ENCODE measurements around the gene MYO9B. TPM values are rescaled to one million over a fixed set of nuclear protein-coding genes. Genes with fewer than 3 reads are reported as not detected.

The MYO9B gene
- total and polyA plus RNA-seq, 8 donors: 56.5 to 149 (median 66.0) TPM

- Histone ChIP-seq H3K36me3 (peaks cover 0 to 24% of the 10 kb centered on the region in 2 donors), H3K4me3 (peak within 1 kb of the TSS; percentile 57 to 68), H3K9me3 (no peaks in the 10 kb centered on the region), H3K4me1 (peaks cover 9 to 27% of the 10 kb centered on the region in 2 donors), H3K27ac (peak within 1 kb of the TSS; percentile 66 to 95), H3K27me3 (no peaks in the 10 kb centered on the region)
- intact Hi-C loops (cut with DNase I): no loop called here
- ATAC-seq (peak; percentile 97), DNase-seq (peak; percentile 97 to 99 (median 98))
- no peak for TF ChIP-seq CTCF (IDR thresholded peaks at IDR 0.05)
Observed at GRCh38 chr19:17226002-17226933, 150.7 kb downstream of the MYO9B start, which contains the start of gene OCEL1. TSS of gene OCEL1 (plus strand) at chr19:17226226. CDS start at chr19:17226248, 22 bp downstream.

DNA sequence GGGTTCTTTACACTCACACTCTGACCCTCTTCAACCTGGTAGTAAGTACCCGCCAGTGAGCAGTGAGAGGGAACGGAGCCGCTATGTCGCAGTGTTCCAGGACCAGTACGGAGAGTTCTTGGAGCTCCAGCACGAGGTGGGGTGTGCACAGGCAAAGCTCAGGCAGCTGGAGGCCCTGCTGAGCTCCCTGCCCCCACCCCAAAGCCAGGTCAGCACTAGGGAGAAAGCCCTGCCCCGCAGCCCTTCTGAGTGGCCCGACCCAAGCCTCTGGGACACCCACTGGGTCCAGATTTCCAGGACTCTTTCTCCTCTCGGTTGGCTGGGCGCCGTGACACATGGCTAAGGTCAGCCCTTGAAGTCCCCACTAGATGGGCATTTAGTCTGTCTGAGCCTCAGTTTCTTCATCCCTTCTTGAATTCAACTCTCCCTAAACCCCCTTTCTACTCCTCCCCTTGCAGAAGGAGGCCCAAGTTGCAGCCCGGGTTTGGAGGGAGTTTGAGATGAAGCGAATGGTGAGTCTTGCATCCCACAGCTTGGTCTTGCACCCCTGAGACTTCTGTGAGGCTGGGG is 152.3 kb downstream of the MYO9B start:
- H3K9me3 ChIP-seq: no peaks in the 10 kb centered on the region
- H3K27me3 ChIP-seq: no peaks in the 10 kb centered on the region
- H3K4me1 ChIP-seq: peaks cover 9 to 27% of the 10 kb centered on the region in 2 donors
- ATAC-seq: no peak
- DNase-seq: no peak
- H3K27ac ChIP-seq: no peak overlapping the region
- H3K36me3 ChIP-seq: peaks cover 0 to 40% of the 10 kb centered on the region in 2 donors
- intact Hi-C loops (cut with DNase I): no loop called here
- no peak for TF ChIP-seq CTCF (IDR thresholded peaks at IDR 0.05)
- H3K4me3 ChIP-seq: no peak overlapping the region

GRCh38 chr19:17229890-17230289 is 154.3 kb downstream of the MYO9B start:
- intact Hi-C loops (cut with DNase I): no loop called here
- Histone ChIP-seq H3K4me1 (peaks cover 14 to 32% of the 10 kb centered on the region in 2 donors), H3K4me3 (no peak overlapping the region), H3K27ac (no peak overlapping the region), H3K27me3 (no peaks in the 10 kb centered on the region), H3K36me3 (peaks cover 0 to 48% of the 10 kb centered on the region in 2 donors), H3K9me3 (no peaks in the 10 kb centered on the region)
- TF ChIP-seq CTCF (IDR thresholded peaks at IDR 0.05): no peak
- ATAC-seq (no peak), DNase-seq (no peak)

- TF ChIP-seq CTCF (IDR thresholded peaks at IDR 0.05): no peak
- H3K9me3 ChIP-seq: no peaks in the 10 kb centered on the region
Observed at GRCh38 chr19:17232258-17232657, 156.7 kb downstream of the MYO9B start.

DNA sequence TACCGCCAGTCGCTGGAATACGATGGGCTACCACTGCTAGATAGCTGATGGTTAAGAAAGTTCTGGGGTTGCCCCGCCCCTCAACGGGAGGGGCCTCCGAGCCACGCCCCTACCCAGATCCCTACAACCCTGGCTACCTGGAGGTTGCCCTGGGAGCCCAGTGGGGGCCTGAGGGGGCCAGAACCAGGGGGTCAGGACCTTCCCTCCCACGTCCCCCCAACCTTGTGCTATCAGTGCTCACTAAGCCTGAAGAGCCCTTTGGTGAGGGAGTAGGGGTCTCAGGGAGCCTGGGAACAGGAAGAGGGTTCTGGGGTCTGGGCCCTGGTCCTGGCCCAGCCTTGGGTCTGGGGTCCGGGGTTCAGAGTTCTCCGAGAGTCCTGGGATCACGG is 159.3 kb downstream of the MYO9B start:
- DNase-seq (peak in 2 of 4 donors; percentile 57 to 89), ATAC-seq (peak; percentile 80)
- H3K27me3 ChIP-seq: no peaks in the 10 kb centered on the region
- H3K27ac ChIP-seq: peak overlapping the region; percentile 69 to 72
- intact Hi-C loops (cut with DNase I): no loop called here
- no peaks in the 10 kb centered on the region for H3K9me3 ChIP-seq
- no peak for TF ChIP-seq CTCF (IDR thresholded peaks at IDR 0.05)
- peaks cover 0 to 40% of the 10 kb centered on the region in 2 donors for H3K36me3 ChIP-seq
- peak overlapping the region; percentile 41 to 53 for H3K4me3 ChIP-seq
- H3K4me1 ChIP-seq: peaks cover 18 to 27% of the 10 kb centered on the region in 2 donors

More at GRCh38 chr19:17232258-17232657, 156.7 kb downstream of the MYO9B start:
- Histone ChIP-seq H3K27me3 (no peaks in the 10 kb centered on the region), H3K27ac (no peak overlapping the region), H3K4me3 (no peak overlapping the region), H3K4me1 (peaks cover 18 to 33% of the 10 kb centered on the region in 2 donors), H3K36me3 (peaks cover 0 to 48% of the 10 kb centered on the region in 2 donors)
- DNase-seq: no peak
- intact Hi-C loops (cut with DNase I): no loop called here
- ATAC-seq: no peak
